ENCODE measurements around the gene LAMA2. TPM values are rescaled to one million over a fixed set of nuclear protein-coding genes. Genes with fewer than 3 reads are reported as not detected.

The LAMA2 gene
- polyA plus RNA-seq, 1 donor: 5.4 TPM

DNA sequence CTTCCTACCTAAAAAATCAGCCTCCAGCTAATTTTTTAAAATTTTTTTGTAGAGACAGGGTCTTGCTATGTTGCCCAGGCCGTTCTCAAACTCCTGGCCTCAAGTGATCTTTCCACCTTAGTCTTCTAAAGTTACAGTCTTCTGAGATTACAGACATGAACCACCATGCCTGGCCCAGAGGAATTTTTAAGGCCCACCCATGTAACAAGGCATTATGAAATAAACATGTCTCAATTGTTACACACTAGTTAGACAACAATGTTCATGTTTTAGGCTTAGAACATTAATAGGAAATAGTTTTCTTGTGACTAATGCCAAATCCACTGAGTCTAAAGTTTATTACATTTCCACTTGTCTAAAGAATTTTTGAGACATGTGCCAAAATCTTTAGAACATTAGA lies 221.2 kb downstream of the LAMA2 start:
- no CpG with 5 or more reads among the region's 1 CpG for WGBS (ENCODE audit: insufficient coverage, low lambda C conversion rate)
- no peaks in the 10 kb centered on the region for H3K4me1 ChIP-seq (ENCODE audit: control insufficient read depth, insufficient read depth, low read length)
- no peak for DNase-seq
- H3K36me3 ChIP-seq (ENCODE audit: control insufficient read depth, insufficient read depth, low read length): no peaks in the 10 kb centered on the region
- H3K9me3 ChIP-seq (ENCODE audit: control insufficient read depth, low read depth, low read length): no peaks in the 10 kb centered on the region
- H3K27me3 ChIP-seq (ENCODE audit: control insufficient read depth, insufficient read depth, low read length): no peaks in the 10 kb centered on the region
- no peak overlapping the region for H3K4me3 ChIP-seq (ENCODE audit: low read length)
- H3K27ac ChIP-seq (ENCODE audit: low read length): no peak overlapping the region

DNA sequence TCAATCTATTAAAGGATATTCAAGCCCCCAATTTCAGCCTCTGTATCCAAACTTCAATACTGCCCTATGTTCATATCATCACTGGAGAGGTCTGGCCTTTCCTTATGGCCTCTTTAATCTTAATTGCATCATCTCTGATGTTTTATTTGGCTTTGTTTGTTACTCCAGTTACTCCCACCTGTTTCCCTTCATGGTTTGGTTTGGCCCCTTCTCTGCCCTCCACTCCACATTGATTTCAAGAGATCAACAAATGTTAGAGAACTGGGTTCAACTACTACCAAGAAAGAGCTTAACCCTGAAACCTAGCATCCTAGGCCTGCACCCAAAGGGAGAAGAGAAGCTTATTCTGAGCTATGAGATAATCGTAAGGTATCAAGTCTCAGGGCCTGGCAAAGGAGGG lies 221.6 kb downstream of the LAMA2 start:
- no peaks in the 10 kb centered on the region for H3K4me1 ChIP-seq (ENCODE audit: control insufficient read depth, insufficient read depth, low read length)
- WGBS (ENCODE audit: insufficient coverage, low lambda C conversion rate): no CpG with 5 or more reads among the region's 1 CpG
- H3K36me3 ChIP-seq (ENCODE audit: control insufficient read depth, insufficient read depth, low read length): no peaks in the 10 kb centered on the region
- H3K9me3 ChIP-seq (ENCODE audit: control insufficient read depth, low read depth, low read length): no peaks in the 10 kb centered on the region
- H3K27me3 ChIP-seq (ENCODE audit: control insufficient read depth, insufficient read depth, low read length): no peaks in the 10 kb centered on the region
- no peak for DNase-seq
- no peak overlapping the region for H3K4me3 ChIP-seq (ENCODE audit: low read length)
- H3K27ac ChIP-seq (ENCODE audit: low read length): no peak overlapping the region

DNA sequence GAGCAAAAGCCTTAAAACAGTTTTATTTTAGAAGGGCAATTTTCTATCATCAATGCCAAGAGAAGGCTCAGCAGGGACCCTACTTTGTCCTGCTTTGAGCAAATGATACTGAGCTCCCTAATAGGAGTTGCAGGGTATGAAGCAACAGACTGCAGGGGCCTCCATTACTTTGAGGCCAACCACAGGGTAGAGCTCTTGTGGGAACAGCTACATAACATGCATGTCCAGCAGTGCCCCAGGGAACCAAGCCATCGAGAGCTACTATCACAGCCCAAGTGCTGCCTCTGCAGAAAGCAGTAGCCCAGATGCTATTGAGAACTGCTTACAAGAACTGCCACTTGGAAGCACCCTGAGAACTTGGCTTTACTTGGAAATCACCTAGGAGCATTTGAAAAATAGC lies 222.1 kb downstream of the LAMA2 start:
- WGBS (ENCODE audit: insufficient coverage, low lambda C conversion rate): no CpG with 5 or more reads among the region's 1 CpG

DNA sequence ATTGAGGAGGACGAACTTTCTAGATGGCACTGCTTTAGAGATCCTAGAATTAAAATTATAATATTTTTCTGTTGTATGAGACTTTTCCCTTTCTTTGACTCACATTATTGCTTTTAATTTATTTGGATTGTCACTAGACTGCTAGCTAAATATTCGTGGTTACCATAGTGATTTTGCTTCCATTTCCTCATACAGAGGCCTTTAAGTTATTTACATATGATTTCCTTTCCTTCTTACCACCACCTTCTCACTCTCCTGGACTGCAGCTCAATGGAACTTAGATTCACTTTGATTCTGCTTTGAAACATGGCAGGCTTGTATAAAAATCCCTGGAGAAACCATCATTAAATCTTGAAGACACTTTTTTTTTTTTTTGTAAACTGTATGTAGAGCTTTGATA lies 222.9 kb downstream of the LAMA2 start:
- Histone ChIP-seq H3K36me3 (ENCODE audit: control insufficient read depth, insufficient read depth, low read length) (no peaks in the 10 kb centered on the region), H3K4me1 (ENCODE audit: control insufficient read depth, insufficient read depth, low read length) (no peaks in the 10 kb centered on the region), H3K4me3 (ENCODE audit: low read length) (no peak overlapping the region), H3K9me3 (ENCODE audit: control insufficient read depth, low read depth, low read length) (no peaks in the 10 kb centered on the region), H3K27me3 (ENCODE audit: control insufficient read depth, insufficient read depth, low read length) (no peaks in the 10 kb centered on the region), H3K27ac (ENCODE audit: low read length) (no peak overlapping the region)
- DNase-seq: no peak
- 86% methylated on average over 1 of the region's 2 CpGs for WGBS (ENCODE audit: insufficient coverage, low lambda C conversion rate)

More for the DNA sequence above, 222.1 kb downstream of the LAMA2 start:
- Histone ChIP-seq H3K4me1 (ENCODE audit: control insufficient read depth, insufficient read depth, low read length) (no peaks in the 10 kb centered on the region), H3K9me3 (ENCODE audit: control insufficient read depth, low read depth, low read length) (no peaks in the 10 kb centered on the region), H3K4me3 (ENCODE audit: low read length) (no peak overlapping the region), H3K27me3 (ENCODE audit: control insufficient read depth, insufficient read depth, low read length) (no peaks in the 10 kb centered on the region), H3K27ac (ENCODE audit: low read length) (no peak overlapping the region), H3K36me3 (ENCODE audit: control insufficient read depth, insufficient read depth, low read length) (no peaks in the 10 kb centered on the region)
- peak; percentile 5 to 26 for DNase-seq

DNA sequence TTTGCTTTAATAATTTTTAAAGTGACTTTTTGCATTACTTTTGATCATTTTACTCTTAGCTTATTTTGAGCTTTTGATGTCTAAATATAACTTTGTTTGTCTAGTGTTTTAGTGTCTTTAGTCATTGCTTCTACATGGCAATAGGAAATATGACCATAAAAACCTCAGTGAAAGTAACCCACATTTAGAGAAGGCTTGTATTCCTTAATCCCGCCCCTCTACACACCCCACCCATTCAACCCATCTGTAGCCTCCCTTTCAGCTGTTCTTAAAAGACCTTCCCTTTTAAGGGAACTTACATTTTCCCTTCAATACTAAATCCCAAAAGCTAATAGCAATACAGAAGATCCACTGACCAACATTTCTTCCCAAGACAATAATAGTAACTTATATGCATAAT lies 225.4 kb downstream of the LAMA2 start:
- peaks cover 2% of the 10 kb centered on the region for H3K4me1 ChIP-seq (ENCODE audit: control insufficient read depth, insufficient read depth, low read length)

DNA sequence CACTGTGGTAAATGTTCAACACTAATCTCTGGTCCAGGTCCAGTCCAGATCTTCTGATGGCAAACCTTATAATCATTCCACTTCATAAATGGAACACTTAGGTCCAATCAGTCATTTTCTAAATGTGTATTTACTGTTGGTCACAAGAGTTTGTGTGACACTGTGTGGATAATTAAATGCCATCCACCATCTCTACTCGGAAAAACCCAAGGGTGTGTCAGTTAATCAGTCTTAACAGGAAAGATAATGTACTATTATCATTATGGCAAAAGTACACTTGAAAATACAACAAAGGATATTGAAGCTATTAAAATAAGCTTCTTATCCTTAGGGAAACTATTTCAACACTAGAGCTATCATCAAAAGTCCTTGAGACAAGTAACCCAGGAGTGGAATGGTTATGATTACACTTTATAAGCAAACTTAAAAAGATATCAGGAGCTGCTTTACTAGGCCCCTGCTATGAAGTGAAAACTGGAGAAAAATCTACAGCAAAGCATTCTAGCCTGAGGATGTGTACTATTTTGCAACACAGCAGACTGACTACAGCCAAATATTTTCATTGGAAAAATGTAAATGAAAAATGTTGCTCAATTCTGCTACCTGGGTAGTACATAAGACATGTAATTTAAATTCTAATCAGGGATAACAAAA lies 227.9 kb downstream of the LAMA2 start:
- DNase-seq: peak; percentile 11 to 67
- peaks cover 4% of the 10 kb centered on the region for H3K4me1 ChIP-seq (ENCODE audit: control insufficient read depth, insufficient read depth, low read length)
- no CpG with 5 or more reads among the region's 1 CpG for WGBS (ENCODE audit: insufficient coverage, low lambda C conversion rate)
- no peak overlapping the region for H3K4me3 ChIP-seq (ENCODE audit: low read length)
- no peaks in the 10 kb centered on the region for H3K36me3 ChIP-seq (ENCODE audit: control insufficient read depth, insufficient read depth, low read length)
- H3K27ac ChIP-seq (ENCODE audit: low read length): no peak overlapping the region
- no peaks in the 10 kb centered on the region for H3K9me3 ChIP-seq (ENCODE audit: control insufficient read depth, low read depth, low read length)
- H3K27me3 ChIP-seq (ENCODE audit: control insufficient read depth, insufficient read depth, low read length): no peaks in the 10 kb centered on the region

More for the DNA sequence above, 225.4 kb downstream of the LAMA2 start:
- DNase-seq: no peak
- Histone ChIP-seq H3K27ac (ENCODE audit: low read length) (no peak overlapping the region), H3K9me3 (ENCODE audit: control insufficient read depth, low read depth, low read length) (no peaks in the 10 kb centered on the region), H3K4me3 (ENCODE audit: low read length) (no peak overlapping the region), H3K36me3 (ENCODE audit: control insufficient read depth, insufficient read depth, low read length) (no peaks in the 10 kb centered on the region), H3K27me3 (ENCODE audit: control insufficient read depth, insufficient read depth, low read length) (no peaks in the 10 kb centered on the region)
- WGBS (ENCODE audit: insufficient coverage, low lambda C conversion rate): no CpG with 5 or more reads among the region's 1 CpG

DNA sequence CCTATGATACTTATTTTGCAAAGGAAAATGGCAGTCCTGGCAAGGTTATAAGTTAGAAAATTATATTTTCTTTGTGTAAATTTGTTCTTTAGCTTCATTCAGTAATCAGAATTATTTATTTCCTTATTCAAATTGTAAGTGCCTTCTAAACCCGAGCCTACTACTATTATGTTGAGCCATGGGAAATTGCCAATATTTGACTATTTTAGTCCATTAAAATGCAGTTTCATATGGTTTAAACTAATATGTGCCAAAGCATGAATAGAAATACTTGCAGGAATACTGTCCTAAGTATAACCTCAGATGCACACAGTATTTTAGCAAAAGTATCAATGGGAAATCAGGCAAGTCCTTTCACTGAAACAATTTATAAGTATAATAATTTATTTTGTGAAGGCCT lies 228.4 kb downstream of the LAMA2 start:
- Histone ChIP-seq H3K9me3 (ENCODE audit: control insufficient read depth, low read depth, low read length) (no peaks in the 10 kb centered on the region), H3K4me3 (ENCODE audit: low read length) (no peak overlapping the region), H3K4me1 (ENCODE audit: control insufficient read depth, insufficient read depth, low read length) (peaks cover 7% of the 10 kb centered on the region), H3K27ac (ENCODE audit: low read length) (no peak overlapping the region), H3K27me3 (ENCODE audit: control insufficient read depth, insufficient read depth, low read length) (no peaks in the 10 kb centered on the region), H3K36me3 (ENCODE audit: control insufficient read depth, insufficient read depth, low read length) (no peaks in the 10 kb centered on the region)
- no peak for DNase-seq
- WGBS (ENCODE audit: insufficient coverage, low lambda C conversion rate): 86% methylated on average over 1 of the region's 1 CpG

DNA sequence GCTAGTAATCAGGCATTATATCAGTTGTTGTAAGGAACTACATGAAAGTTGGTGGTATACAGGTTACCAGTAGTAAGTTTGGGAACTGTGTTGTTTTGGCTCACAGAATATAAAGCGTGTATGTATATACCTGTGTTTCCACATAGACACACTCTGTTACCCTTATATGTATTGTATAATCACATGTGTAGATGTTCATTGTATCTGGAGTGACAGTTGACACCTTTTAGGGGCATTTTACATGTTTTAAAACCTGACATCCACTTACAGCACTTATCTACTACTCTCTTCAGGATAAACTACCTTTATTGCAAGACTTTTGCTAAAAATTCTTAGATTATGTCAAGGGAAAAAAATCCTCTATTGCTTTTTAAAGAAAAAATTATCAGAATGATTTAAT lies 228.9 kb downstream of the LAMA2 start:
- Histone ChIP-seq H3K36me3 (ENCODE audit: control insufficient read depth, insufficient read depth, low read length) (no peaks in the 10 kb centered on the region), H3K27ac (ENCODE audit: low read length) (no peak overlapping the region)

DNA sequence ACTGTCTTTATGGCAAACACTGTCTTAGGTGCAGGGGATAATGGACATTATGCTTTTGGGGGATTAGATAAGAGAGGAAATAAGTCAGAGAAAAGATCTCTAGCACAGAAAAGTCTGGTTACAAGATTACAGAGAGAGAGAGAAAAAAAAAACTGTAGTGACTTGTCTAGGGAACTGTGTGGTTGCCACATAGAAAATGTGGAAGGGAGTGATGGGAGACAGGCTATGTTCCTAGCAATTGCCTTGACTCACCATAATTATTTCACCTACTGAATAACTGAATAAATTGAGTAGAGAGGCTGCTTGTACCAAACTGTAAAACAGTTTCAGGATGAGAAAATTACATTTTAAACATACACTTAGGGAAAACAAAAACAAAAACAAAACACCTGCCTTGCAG lies 229.7 kb downstream of the LAMA2 start:
- no peaks in the 10 kb centered on the region for H3K27me3 ChIP-seq (ENCODE audit: control insufficient read depth, insufficient read depth, low read length)
- H3K27ac ChIP-seq (ENCODE audit: low read length): no peak overlapping the region
- no peak for DNase-seq
- H3K4me3 ChIP-seq (ENCODE audit: low read length): no peak overlapping the region
- H3K9me3 ChIP-seq (ENCODE audit: control insufficient read depth, low read depth, low read length): no peaks in the 10 kb centered on the region
- peaks cover 7% of the 10 kb centered on the region for H3K4me1 ChIP-seq (ENCODE audit: control insufficient read depth, insufficient read depth, low read length)
- H3K36me3 ChIP-seq (ENCODE audit: control insufficient read depth, insufficient read depth, low read length): no peaks in the 10 kb centered on the region

More for the DNA sequence above, 228.9 kb downstream of the LAMA2 start:
- H3K9me3 ChIP-seq (ENCODE audit: control insufficient read depth, low read depth, low read length): no peaks in the 10 kb centered on the region
- no peak overlapping the region for H3K4me3 ChIP-seq (ENCODE audit: low read length)
- peaks cover 7% of the 10 kb centered on the region for H3K4me1 ChIP-seq (ENCODE audit: control insufficient read depth, insufficient read depth, low read length)
- no peak for DNase-seq
- WGBS (ENCODE audit: insufficient coverage, low lambda C conversion rate): no CpG with 5 or more reads among the region's 1 CpG
- no peaks in the 10 kb centered on the region for H3K27me3 ChIP-seq (ENCODE audit: control insufficient read depth, insufficient read depth, low read length)

- Histone ChIP-seq H3K36me3 (ENCODE audit: control insufficient read depth, insufficient read depth, low read length) (no peaks in the 10 kb centered on the region), H3K9me3 (ENCODE audit: control insufficient read depth, low read depth, low read length) (no peaks in the 10 kb centered on the region), H3K27ac (ENCODE audit: low read length) (no peak overlapping the region), H3K4me3 (ENCODE audit: low read length) (no peak overlapping the region), H3K27me3 (ENCODE audit: control insufficient read depth, insufficient read depth, low read length) (no peaks in the 10 kb centered on the region), H3K4me1 (ENCODE audit: control insufficient read depth, insufficient read depth, low read length) (peaks cover 7% of the 10 kb centered on the region)
- DNase-seq: no peak
- 57% methylated on average over 1 of the region's 1 CpG for WGBS (ENCODE audit: insufficient coverage, low lambda C conversion rate)
These were observed 230.7 kb downstream of the LAMA2 start for GRCh38 chr6:129113637-129114036.

- no peak overlapping the region for H3K27ac ChIP-seq (ENCODE audit: low read length)
- WGBS (ENCODE audit: insufficient coverage, low lambda C conversion rate): 94% methylated on average over 2 of the region's 5 CpGs
These were observed 231.9 kb downstream of the LAMA2 start for GRCh38 chr6:129114636-129115391.

More at GRCh38 chr6:129114636-129115391, 231.9 kb downstream of the LAMA2 start:
- peaks cover 7% of the 10 kb centered on the region for H3K4me1 ChIP-seq (ENCODE audit: control insufficient read depth, insufficient read depth, low read length)
- no peaks in the 10 kb centered on the region for H3K36me3 ChIP-seq (ENCODE audit: control insufficient read depth, insufficient read depth, low read length)
- no peaks in the 10 kb centered on the region for H3K27me3 ChIP-seq (ENCODE audit: control insufficient read depth, insufficient read depth, low read length)
- no peak for DNase-seq
- H3K4me3 ChIP-seq (ENCODE audit: low read length): no peak overlapping the region
- H3K9me3 ChIP-seq (ENCODE audit: control insufficient read depth, low read depth, low read length): no peaks in the 10 kb centered on the region

Measured in large intestine (tissue), 3 donors.